ENCODE results near the gene TEX38. TPM values are rescaled to one million over a fixed set of nuclear protein-coding genes. Genes with fewer than 3 reads are reported as not detected.
"Not testable (repeated sequence)": the region's sequence is repeated elsewhere in the genome, so short reads cannot be mapped to it uniquely, and the experiment has no call there.

Gene TEX38
- total RNA-seq, 6 donors from 2014 or later, result not detected

GRCh38 chr1:46690931-46691421, 19.3 kb downstream of the TEX38 start:
- no peaks in the 10 kb centered on the region for H3K27me3 ChIP-seq
- H3K4me1 ChIP-seq, result peaks cover 2 to 19% (median 18%) of the 10 kb centered on the region in 4 donors
- no peak overlapping the region for H3K27ac ChIP-seq
- H3K9me3 ChIP-seq, result no peaks in the 10 kb centered on the region
- DNase-seq, result no peak
- ATAC-seq (ENCODE audit: low FRiP score in 2 of 2), result no peak
- WGBS, 2 donors, result 93 to 96% methylated on average over 2 of the region's 2 CpGs
- H3K36me3 ChIP-seq, result peaks cover 22 to 81% (median 52%) of the 10 kb centered on the region in 4 donors
- TF ChIP-seq POLR2AphosphoS5 (IDR thresholded peaks at IDR 0.05) (no peak), POLR2A (IDR thresholded peaks at IDR 0.05) (no peak), CTCF (IDR thresholded peaks at IDR 0.05) (no peak), EP300 (IDR thresholded peaks at IDR 0.05) (no peak)
- no peak overlapping the region for H3K4me3 ChIP-seq

- Histone ChIP-seq H3K27me3 (no peaks in the 10 kb centered on the region), H3K4me3 (no peak overlapping the region), H3K4me1 (peaks cover 2 to 13% (median 10%) of the 10 kb centered on the region in 4 donors), H3K9me3 (no peaks in the 10 kb centered on the region), H3K36me3 (peaks cover 16 to 81% (median 50%) of the 10 kb centered on the region in 4 donors), H3K27ac (no peak overlapping the region)
- ATAC-seq (ENCODE audit: low FRiP score in 2 of 2) (no peak), DNase-seq (no peak)
- 81 to 82% methylated on average over 6 of the region's 6 CpGs for WGBS, 2 donors
- TF ChIP-seq POLR2A (IDR thresholded peaks at IDR 0.05) (no peak), POLR2AphosphoS5 (IDR thresholded peaks at IDR 0.05) (no peak), CTCF (IDR thresholded peaks at IDR 0.05) (no peak), EP300 (IDR thresholded peaks at IDR 0.05) (no peak)
These were observed 20.5 kb downstream of the TEX38 start for GRCh38 chr1:46691997-46692790.

- 28 to 67% methylated on average over 3 of the region's 3 CpGs for WGBS, 2 donors
- no peaks in the 10 kb centered on the region for H3K9me3 ChIP-seq
- peaks cover 16 to 78% (median 49%) of the 10 kb centered on the region in 4 donors for H3K36me3 ChIP-seq
- H3K4me1 ChIP-seq, result peaks cover 0 to 4% (median under 1%) of the 10 kb centered on the region in 4 donors
- DNase-seq (no peak), ATAC-seq (ENCODE audit: low FRiP score in 2 of 2) (no peak)
- no peaks in the 10 kb centered on the region for H3K27me3 ChIP-seq
- no peak overlapping the region for H3K27ac ChIP-seq
- H3K4me3 ChIP-seq, result no peak overlapping the region
- no peak for TF ChIP-seq CTCF (IDR thresholded peaks at IDR 0.05)
- TF ChIP-seq POLR2A (IDR thresholded peaks at IDR 0.05), result no peak
- no peak for TF ChIP-seq POLR2AphosphoS5 (IDR thresholded peaks at IDR 0.05)
- no peak for TF ChIP-seq EP300 (IDR thresholded peaks at IDR 0.05)
These were observed 21.4 kb downstream of the TEX38 start for GRCh38 chr1:46692811-46693770.

GRCh38 chr1:46694676-46695075, 23.0 kb downstream of the TEX38 start:
- not testable (repeated sequence) for H3K9me3 ChIP-seq; DNase-seq; H3K27me3 ChIP-seq; H3K4me1 ChIP-seq; H3K4me3 ChIP-seq; ATAC-seq (ENCODE audit: low FRiP score in 2 of 2); H3K27ac ChIP-seq
- H3K36me3 ChIP-seq, result peaks cover 10 to 74% (median 34%) of the 10 kb centered on the region in 4 donors
- WGBS, 2 donors, result 100% methylated on average over 3 of the region's 4 CpGs

- ATAC-seq (ENCODE audit: low FRiP score in 2 of 2) (no peak), DNase-seq (no peak)
- WGBS, 2 donors, result 94 to 96% methylated on average over 2 of the region's 2 CpGs
- Histone ChIP-seq H3K27ac (no peak overlapping the region), H3K27me3 (no peaks in the 10 kb centered on the region), H3K4me1 (peaks cover 0 to 5% (median 0%) of the 10 kb centered on the region in 4 donors), H3K36me3 (peaks cover 0 to 65% (median 15%) of the 10 kb centered on the region in 4 donors), H3K9me3 (no peaks in the 10 kb centered on the region), H3K4me3 (no peak overlapping the region)
- TF ChIP-seq POLR2A (IDR thresholded peaks at IDR 0.05), result no peak
- TF ChIP-seq POLR2AphosphoS5 (IDR thresholded peaks at IDR 0.05), result no peak
- TF ChIP-seq EP300 (IDR thresholded peaks at IDR 0.05), result no peak
- no peak for TF ChIP-seq CTCF (IDR thresholded peaks at IDR 0.05)
These were observed 25.4 kb downstream of the TEX38 start for GRCh38 chr1:46697053-46697452.
